Renal cortical epithelial cell (primary cell): ENCODE results near the gene FGF3. TPM values are rescaled to one million over a fixed set of nuclear protein-coding genes. Genes with fewer than 3 reads are reported as not detected.
A peak's percentile ranks its signal among the peaks of the same experiment; 100 is the strongest.

Experiments
- DNase-seq: peaks from one replicate; pipeline ENCODE4 v3.0.0-alpha.2; 2011; ENCODE audit warnings: low read depth
- total RNA-seq: library from RNA; depleted of rRNA; stranded (reverse); fragments of >200 nt; gene quantifications from 2 replicates; pipeline ENCODE4 v1.2.3, GENCODE V29; 2014

The FGF3 gene
- total RNA-seq = not detected in 2 replicates

DNA sequence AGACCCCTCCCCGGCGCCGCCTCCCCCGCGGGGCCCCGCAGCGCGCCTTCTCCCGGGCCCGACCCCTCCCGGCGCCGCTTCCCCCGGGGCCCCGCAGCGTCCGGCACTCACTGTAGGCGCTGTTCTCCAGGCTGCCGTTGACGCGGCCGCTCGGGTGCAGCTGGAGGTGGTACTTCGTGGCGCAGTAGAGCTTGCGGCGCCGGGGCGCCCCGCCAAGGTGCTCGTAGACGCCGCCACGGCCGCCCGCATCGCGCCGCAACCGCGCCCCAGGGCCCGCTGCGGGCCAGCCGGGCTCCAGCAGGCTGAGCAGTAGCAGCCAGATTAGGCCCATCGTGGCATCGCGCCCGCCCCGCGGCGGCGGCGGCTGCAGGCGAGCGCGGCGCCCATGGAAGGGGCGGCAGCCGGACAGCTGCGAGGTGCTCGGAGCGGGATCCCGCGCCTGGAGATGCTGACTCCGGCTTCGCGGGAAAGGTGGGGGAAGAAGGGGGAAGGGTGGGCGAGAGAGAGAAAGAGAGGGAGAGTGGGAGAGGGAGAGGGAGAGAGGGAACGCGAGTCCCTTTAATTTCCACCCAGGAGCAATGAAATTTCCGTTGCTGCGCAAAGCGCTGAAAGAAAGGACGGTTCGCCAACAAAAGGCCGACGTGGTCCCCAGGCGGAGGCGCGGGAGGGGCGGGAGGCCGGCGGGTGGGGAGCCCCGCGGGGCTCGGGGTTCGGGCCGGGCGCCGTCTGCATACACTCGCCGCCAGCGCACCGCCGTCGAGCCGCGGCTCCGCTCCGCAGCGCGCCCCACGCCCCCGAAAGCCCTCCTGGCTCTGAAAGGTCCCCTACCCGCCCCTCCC is at the start of gene FGF3:
Gene FGF3 (minus strand): TSS at position 814 of the 839 bp plus-strand sequence. CDS start 483 bp downstream, at position 331.
- DNase-seq = no peak

DNA sequence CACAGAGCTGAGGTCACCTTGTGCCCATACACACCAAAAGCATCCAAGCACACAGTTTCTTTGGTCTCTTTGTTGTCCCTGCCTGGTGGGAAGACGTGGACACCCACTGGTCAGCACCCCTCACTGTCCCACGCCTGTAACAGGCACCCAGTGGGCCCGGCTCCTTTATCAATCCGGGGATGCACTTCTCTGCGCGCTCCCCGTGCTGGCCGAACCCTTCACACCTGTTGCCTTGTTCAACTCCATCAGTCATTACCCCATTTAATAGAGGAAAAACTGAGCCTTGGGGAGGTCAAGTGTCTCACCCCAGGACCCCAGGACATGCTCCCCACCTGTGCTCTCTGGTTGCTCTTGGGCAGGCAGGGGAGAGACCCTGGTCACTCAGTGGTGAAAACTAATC is 49.7 kb upstream of the FGF3 start:
- no peak for DNase-seq

DNA sequence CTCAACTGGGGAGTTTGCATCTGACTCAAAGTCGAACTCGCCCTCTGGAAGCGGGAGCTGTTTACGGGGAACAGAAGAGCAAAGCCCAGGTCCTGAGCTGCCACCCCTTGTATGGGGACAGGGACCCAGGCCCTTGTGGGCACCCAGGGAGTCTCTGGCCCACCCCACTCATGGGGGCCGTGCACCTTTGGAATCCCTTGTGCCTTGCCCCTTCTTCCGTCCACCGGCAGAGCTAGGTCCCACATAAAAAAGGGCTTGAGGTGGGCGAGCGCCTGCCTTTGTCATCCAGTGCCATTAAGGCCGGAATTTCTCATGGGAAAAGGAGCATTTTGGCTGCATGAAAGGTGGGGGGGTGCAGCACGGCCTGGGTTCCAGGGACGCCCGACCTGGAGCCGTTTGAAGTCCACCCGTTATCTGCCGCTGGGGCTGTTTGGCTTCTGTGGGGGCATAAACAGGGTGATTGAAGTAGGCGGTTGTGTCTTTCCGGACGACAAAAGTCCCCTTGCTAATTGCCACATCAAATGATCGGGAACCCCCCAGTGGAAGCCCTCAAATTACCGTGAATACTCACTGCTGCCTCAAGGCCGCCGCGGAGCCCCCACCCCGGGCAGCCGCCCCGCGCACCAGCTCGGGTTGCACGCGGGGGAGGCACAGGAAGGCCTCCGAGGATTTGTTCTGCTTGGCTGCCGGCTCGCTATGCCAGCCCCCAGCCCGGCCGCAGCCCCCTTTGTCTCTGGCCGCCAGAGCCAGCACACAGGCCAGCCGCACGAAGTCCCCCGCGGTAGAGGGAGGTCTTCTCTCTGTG is 49.0 kb upstream of the FGF3 start:
- no peak for DNase-seq

DNA sequence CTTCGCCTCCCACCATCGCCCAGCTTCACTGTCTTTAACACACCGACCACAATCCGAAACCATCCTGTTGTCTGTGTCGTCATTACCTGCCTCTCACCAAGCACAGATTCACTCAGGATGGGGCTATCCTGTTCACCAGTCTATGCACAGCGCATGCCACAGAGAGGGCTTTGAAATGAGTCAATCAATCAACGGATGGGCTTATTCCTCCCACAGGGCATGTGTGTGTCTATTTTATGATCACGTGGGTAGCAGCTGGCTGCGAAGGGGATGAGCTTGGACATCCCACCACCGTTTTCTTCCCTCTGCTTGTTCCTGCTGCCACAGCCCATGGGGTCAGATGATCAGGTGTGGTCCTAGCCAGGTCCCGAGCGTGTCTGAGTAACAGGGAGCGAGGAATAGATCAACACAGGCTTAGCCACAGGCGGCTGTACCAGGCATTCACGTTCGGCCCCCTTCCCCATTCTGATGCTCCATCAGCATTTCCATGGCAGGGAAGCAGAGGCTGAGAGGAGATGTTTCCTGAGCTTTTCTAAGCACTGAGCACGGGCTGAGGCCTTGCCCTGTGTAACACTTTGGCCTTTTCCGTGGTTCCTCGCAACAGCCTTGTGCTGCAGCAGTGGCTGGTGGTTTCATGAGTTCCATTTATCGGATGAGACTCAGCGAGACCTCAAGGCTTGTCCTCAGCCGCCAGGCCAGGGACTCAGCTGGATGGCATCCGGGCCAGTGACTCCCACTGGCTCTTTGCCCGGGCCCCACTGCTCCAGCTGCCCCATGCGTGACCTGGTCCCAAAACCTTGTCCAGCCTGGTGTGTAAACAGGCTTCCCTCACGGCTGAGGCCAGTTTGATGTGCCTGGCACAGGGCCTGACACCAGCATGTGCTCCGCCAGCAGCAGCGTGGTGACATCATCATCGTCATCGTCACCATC is 48.1 kb upstream of the FGF3 start:
- no peak for DNase-seq

DNA sequence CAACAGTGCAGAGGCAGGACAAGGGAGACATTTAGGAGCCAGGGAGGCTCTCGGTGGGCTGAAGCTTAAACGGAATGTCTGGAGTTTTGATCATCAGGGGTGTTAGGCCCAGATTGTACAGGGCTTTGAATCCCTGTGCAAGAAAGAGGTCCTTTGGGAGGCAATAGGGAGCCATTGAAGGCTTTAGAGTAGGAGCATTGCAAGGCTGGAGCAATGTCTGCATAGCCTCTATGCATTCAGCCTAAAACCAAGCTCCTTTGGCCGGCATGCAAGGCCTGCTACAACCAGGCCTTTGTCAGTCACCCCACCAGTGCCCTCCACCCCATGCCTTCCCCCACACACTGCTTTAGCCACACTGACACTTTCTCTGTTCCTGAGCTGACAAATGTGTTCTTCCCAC is 47.4 kb upstream of the FGF3 start:
- no peak for DNase-seq

DNA sequence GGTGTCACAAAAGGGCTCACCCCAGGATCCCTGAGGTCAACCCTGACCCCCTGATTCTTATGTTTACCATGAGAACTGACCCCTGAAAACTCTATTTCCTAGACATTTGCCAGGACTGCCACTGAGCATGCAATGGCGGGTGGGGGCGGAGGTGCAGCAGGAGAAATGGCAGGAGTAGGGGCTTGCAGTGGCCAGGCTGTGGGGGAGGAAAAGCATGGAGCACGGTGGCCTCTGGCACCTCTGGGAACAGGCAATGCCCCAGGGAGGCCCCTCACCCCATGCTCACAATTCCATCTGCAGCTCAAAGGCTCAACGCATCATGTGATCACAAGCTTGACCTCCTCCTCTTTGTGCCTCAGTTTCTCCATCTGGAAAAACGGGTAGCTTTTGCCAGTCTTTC is 46.5 kb upstream of the FGF3 start:
- DNase-seq = no peak

DNA sequence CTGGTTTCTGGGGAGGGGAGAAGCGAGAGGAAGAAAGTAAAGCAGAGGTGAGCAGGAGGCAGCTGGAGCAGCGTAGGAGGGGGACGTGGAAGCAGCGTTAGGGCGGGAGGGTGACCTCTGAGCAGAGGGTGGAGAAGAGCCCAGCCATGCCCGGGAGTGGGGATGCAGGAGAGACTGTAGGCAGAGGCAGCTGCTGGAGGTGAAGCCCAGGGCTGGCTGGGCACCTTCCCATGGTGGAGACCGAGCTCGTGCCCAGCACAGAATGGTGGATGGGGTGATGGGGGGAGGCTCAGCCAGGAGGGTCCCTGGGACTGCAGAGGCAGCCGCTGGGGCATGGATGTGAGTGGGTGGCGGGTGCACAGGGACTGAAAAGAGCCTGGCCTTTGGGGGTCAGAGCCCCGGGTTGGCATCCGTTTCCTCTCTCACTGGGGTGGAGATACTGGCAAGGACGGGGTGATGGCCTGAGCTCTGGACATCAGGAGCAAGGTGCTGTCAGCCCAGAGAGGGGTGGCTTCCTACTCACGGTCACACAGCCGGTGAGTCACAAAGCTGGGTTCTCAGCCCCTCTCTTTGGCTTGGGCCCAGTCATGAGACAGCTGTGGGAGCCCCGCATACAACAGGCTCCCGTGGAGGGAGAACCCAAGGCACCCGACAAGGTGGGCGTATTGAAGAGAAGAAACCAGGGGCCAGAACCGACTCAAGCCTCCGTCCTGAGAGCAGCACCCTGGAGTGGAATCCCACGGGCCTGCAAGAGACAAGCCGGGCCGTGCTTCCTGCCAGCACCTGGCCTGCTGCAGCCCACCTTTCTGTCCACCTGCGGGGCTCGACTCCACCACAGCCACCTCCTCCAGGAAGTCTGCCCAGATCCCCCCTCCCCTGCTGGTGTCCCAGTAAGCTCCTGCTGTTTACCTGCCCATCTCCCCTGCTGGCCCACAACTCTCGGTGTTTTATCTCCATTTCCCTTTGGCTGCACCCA is 45.8 kb upstream of the FGF3 start:
- no peak for DNase-seq

DNA sequence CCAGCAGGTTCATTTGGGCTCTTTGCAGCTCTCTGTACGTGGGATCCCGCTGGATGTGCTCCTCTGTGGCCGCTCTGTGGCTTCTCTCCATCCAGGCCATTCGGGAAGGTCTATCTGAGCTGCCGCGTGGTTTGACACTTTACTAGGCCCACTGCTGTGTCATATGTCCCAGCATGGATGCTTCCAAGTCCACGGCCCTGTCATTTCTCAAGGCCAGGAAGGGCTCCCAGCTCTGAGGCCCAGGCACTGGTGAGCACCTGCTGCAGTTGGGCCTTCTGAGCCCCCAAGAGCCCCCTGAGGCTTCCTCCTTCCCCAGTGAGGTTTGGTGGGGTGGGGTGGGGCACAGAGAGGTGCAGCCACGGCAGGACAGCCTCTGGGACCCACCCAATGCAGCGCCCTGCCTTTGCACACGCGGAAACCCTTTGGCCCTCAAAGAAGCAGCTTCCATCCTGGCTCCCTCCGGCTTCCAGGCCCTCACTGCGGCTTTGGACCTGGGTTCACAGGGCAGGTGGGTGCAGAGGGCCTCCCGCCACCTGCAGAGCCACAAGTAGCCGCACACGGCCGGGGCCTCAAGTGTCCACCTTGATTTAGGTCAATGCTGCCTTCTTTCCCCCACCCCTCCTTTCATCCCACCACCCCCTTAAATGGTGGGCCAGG is 44.5 kb upstream of the FGF3 start:
- no peak for DNase-seq

DNA sequence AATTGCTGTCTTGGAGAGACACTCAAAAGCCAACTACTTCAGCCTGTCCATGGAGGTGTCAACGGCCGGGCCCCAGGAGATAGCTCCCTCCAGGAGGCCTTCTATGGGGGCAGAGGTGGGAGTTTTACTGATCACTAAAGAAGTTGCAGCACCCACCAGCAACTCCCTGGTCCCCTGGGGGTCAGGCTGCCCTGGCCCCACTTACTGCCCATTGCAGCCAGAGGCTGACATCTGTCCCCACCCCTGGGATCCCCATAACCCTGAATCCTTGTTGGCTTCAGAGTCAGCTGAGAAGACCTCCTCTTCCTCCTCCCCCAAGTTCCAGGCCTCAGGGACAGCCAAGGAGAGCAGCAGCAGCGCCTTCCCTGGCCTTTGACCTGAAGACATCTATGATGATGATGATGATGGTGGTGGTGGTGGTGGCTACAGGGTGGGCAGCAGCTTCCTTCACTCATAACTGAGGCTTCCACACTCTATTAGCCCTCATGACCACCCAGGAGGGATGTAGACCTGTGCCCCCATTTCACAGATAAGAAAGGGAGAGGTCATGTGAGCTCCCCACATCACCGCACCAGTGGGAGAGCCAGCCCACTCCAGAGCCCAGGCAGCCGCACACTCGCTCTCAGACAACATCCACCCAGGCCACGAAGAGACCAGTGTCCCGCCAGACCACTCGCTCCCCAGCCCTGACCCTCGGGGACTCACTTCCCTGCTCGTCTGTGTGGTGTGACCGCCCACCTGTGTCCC is 43.8 kb upstream of the FGF3 start:
- DNase-seq = no peak

DNA sequence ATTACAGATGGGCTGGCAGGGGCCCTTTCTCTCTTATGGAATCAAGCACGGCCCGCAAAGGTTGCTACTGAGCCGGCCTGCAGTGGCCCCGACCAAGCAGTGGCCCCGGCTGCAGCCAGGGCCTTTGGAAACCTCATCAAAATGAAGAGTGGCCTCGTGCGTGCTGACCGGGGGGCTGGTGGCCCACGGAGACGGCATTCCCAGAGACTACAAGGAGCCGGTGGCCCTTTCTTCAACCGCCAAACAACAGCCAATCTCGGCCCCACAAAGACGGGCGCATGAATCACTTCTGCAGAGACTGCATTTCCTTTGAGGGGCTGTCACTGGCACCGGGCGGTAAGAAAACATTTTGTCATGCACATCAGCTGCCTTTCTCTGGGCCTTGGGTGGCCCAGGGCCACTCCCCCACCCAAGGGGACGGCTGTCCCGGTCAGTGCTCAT is 43.1 kb upstream of the FGF3 start:
- DNase-seq = no peak

DNA sequence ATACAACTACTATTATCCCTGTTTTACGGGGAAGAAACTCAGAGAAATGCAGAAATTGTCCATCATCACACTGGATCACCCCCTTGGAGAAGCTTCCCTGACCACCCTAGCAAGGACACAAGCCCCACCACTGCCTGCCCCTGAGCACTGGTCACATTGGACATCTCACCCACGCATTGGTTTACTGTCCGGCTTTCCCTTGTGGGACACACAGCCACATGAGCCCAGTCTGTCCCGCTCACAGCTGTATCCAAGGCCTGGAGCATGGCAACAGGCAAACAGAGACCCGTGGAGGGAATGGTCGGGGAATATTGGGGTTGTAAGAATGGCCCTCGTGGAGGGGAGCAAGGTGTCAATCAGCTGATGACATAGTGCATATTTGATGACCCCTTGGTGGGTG is 42.7 kb upstream of the FGF3 start:
- DNase-seq = no peak

DNA sequence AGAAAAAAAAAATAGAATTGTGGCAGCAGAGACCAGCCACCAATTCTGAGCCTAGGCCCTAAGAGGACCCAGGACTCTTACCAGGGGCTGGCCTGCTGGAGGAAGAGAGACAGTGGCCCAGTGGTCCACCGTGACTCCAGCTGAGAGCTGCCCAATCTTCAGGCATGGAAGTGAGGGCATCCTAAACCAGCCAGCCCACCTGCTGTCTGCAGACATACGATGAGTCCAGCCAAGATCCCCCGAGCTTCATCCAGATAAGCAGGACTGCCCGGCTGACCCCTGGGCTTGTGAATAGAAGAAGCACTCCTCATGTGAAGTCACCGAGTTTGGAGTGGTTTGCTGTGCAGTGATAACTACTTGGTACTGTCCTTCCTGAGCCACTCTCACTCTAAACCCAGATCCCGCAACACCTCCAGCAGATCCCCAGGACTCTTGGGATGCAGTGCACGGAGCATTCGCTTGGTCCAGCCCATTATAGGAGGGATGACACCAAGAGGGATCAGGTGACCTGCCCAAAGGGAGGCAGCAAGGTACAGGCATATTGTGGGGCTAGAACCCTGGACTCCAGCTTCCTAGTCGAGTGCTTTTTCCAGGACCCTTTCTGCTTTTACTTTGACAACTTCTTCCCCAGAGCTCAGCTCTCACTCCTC is 41.7 kb upstream of the FGF3 start:
- no peak for DNase-seq

DNA sequence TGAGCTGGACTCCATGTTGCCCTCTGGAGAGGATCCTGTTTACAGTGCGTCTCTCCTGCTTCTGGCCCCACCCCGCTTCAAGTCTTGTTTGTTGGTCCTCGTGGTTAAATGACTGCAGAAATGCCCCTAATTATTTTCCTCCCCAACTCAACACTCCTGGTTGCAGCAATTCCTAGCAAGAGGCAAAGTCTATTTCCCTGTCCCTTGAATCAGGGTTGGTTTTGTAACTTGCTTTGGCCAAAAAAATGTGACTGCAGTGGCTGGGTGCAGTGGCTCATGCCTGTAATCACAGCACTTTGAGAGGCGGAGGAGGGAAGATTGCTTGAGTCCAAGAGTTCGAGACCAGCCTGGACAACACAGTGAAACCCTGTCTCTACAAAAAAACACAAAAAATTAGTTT is 41.0 kb upstream of the FGF3 start:
- DNase-seq = no peak

DNA sequence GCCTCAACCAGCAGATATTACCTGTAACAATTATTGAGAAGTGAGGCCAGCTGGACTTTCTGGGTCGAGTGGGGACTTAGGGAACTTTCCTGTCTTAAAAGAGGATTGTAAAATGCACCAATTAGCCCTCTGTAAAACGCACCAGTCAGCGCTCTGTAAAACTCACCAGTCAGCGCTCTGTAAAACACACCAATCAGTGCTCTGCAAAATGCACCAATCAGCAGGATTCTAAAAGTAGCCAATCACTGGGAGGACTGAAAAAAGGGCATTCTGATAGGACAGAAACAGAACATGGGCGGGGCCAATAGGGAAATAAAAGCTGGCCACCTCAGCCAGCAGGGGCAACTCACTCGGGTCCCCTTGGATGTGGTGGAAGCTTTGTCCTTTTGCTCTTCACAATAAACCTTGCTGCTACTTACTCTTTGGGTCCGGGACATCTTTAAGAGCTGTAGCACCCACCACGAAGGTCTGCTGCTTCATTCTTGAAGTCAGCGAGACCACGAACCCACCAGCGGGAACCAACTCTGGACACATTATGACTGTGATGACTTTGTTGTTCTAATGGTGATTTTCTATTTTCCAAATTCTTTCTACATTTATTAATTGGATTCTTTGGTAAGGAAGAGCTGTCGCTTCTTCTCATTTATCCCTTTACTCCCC is 40.2 kb upstream of the FGF3 start:
- DNase-seq = no peak

DNA sequence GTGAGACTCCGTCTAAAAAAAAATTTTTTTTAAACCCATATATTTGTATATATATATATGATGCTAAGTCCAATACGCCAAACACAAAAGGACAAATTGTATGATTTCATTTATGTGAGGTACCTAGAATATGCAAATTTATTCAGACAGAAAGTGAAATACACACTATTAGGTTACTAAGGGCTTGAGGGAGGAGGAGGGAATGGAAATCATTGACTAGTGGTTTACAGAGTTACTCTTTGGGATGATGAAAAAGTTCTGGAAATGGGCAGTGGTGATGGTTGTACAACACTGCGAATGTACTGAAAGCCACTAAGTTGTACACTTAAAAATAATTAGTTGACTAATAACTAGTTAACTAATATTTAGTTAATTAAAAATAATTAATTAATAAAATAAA is 36.2 kb upstream of the FGF3 start:
- peak; percentile 39 for DNase-seq

DNA sequence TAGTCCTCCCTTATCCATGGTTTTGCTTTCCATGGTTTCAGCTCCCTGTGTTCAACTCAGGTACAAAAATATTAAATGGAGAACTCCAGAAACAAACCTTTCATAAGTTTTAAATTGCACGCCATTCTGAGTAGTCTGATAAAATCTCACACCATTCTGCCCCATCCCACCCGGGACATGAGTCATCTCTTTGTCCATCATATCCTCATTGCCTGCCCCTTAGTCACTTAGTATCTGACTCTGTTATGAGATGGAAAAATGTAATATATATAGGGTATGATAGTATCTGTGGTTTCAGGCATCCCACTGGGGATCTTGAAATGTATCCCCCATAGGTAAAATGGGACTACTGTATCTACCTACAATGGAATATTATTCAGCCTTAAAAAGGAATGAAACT is 35.5 kb upstream of the FGF3 start:
- DNase-seq = peak; percentile 24

DNA sequence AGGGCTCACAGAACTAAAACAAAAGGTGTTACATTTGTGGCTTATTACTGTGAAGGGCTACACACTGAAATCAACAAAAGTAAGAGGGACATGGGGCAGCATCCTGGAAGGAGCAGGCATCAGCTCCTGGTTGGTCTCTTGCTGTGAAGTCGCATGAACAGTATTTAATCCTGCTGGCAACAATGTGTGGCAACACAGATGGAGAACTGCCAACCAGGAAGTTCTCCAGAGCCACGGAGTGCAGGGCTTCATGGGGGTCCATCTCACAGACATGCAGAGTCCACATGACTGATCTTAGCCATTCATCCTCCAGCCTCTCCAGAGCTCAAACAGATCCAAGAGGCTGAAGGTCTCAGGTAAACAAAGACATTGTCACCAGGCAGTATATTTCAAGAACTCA is 32.8 kb upstream of the FGF3 start:
- DNase-seq = no peak

DNA sequence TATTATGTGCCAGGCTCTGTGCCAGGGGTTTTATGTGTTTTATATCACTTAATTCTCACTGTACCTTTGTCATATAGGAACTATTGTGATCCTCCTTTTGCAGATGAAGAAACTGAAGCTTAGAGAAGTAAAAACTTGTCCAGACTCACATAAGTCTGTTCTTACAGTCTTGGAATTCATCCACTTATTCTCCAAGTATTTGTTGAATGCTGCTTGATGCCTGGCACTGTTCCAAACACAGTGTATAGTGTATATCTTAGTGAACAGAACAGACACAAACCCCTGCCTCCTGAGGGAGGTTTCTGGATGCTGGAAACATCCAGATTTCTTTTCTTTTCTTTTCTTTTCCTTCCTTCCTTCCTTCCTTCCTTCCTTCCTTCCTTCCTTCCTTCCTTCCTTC is 29.0 kb upstream of the FGF3 start:
- DNase-seq = no peak
